Neural cell (in vitro differentiated cells): Measurements from ENCODE around the gene ZSWIM6.

Experiments used
- EP300 ChIP-seq: fragments of 450-650 bp; conservative IDR thresholded peaks from 2 replicates; pipeline ENCODE4 v1.6.1; 2014; ENCODE audit warnings: antibody characterized with exemption, mild to moderate bottlenecking, moderate library complexity; ENCODE audit not compliant: poor library complexity, severe bottlenecking
- EZH2 ChIP-seq: fragments of 200-600, 300-800 bp; shearing (Covaris generic), sonication (generic); IDR thresholded peaks from 2 replicates; pipeline ENCODE4 v1.6.1; 2014; ENCODE audit warnings: antibody characterized with exemption, low read length, borderline replicate concordance, mild to moderate bottlenecking; ENCODE audit not compliant: insufficient read depth, poor library complexity, severe bottlenecking
- POLR2AphosphoS5 ChIP-seq: IDR thresholded peaks from 2 replicates; pipeline ENCODE4 v1.6.1; 2012
- RAD21 ChIP-seq: fragments of 450-650 bp; conservative IDR thresholded peaks from 2 replicates; pipeline ENCODE4 v1.6.1; 2014; ENCODE audit warnings: antibody characterized with exemption, mild to moderate bottlenecking, moderate library complexity
- TAF1 ChIP-seq: IDR thresholded peaks from 2 replicates; pipeline ENCODE4 v1.6.1; 2012; ENCODE audit warnings: low read depth
- TF ChIP-seq, protein P1 (sequence below): fragments of 450-650 bp; IDR thresholded peaks from 2 replicates; pipeline ENCODE4 v1.5.1; 2014; ENCODE audit warnings: antibody characterized with exemption, mild to moderate bottlenecking, moderate library complexity; ENCODE audit not compliant: poor library complexity, severe bottlenecking
- TF ChIP-seq, protein P2 (sequence below): IDR thresholded peaks from 2 replicates; pipeline ENCODE4 v1.6.1; 2012; ENCODE audit warnings: borderline replicate concordance

DNA sequence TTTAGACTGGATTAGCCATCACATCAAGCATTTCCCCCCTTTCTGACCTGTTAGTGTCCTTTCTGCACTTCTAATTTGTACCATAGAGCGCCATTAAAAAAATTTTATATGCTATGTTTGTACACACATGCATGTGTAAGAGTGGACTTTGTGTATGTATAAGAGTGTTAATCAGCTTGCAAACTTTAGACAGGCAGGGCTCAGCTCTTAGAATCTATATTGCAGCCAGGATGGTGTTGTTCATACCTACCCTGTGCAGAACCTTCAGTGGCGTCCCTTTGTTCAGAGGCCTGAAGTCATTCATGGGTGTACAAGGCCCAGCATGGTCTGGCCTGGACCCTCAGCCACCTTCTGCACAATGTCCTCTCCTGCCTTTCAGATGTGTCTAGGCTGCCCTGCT, 19.7 kb downstream of the ZSWIM6 start:
- TF ChIP-seq, protein P1, sequence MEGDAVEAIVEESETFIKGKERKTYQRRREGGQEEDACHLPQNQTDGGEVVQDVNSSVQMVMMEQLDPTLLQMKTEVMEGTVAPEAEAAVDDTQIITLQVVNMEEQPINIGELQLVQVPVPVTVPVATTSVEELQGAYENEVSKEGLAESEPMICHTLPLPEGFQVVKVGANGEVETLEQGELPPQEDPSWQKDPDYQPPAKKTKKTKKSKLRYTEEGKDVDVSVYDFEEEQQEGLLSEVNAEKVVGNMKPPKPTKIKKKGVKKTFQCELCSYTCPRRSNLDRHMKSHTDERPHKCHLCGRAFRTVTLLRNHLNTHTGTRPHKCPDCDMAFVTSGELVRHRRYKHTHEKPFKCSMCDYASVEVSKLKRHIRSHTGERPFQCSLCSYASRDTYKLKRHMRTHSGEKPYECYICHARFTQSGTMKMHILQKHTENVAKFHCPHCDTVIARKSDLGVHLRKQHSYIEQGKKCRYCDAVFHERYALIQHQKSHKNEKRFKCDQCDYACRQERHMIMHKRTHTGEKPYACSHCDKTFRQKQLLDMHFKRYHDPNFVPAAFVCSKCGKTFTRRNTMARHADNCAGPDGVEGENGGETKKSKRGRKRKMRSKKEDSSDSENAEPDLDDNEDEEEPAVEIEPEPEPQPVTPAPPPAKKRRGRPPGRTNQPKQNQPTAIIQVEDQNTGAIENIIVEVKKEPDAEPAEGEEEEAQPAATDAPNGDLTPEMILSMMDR, result no peak
- TF ChIP-seq POLR2AphosphoS5 (no peak), TAF1 (no peak), EP300 (no peak), EZH2 (no peak), RAD21 (no peak)
- TF ChIP-seq, protein P2, sequence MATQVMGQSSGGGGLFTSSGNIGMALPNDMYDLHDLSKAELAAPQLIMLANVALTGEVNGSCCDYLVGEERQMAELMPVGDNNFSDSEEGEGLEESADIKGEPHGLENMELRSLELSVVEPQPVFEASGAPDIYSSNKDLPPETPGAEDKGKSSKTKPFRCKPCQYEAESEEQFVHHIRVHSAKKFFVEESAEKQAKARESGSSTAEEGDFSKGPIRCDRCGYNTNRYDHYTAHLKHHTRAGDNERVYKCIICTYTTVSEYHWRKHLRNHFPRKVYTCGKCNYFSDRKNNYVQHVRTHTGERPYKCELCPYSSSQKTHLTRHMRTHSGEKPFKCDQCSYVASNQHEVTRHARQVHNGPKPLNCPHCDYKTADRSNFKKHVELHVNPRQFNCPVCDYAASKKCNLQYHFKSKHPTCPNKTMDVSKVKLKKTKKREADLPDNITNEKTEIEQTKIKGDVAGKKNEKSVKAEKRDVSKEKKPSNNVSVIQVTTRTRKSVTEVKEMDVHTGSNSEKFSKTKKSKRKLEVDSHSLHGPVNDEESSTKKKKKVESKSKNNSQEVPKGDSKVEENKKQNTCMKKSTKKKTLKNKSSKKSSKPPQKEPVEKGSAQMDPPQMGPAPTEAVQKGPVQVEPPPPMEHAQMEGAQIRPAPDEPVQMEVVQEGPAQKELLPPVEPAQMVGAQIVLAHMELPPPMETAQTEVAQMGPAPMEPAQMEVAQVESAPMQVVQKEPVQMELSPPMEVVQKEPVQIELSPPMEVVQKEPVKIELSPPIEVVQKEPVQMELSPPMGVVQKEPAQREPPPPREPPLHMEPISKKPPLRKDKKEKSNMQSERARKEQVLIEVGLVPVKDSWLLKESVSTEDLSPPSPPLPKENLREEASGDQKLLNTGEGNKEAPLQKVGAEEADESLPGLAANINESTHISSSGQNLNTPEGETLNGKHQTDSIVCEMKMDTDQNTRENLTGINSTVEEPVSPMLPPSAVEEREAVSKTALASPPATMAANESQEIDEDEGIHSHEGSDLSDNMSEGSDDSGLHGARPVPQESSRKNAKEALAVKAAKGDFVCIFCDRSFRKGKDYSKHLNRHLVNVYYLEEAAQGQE, result no peak
